Stimulated activated naive B cell treated with anti-CD40 and anti-IgM and Interleukin-4, amounts not matched to agents 10 μg/mL and 1 μg/mL and 100 μg/mL, for 72 hours (primary cell): Measurements from ENCODE around the gene KIF16B.
A peak's percentile ranks its signal among the peaks of the same experiment; 100 is the strongest.

Experiments
- ATAC-seq, 2 donors: fragments of 150-1000 bp; cut with Tn5 transposase; replicated peaks; 2 replicates each; pipeline ENCODE4 v1.10.0; 2021; ENCODE audit warnings: moderate library complexity in 1 of 2
- DNase-seq: peaks from one replicate; pipeline ENCODE4 v3.0.0; 2021
- H3K27ac Mint-ChIP-seq: one replicate; pipeline ENCODE4 v1.8.0; 2022; ENCODE audit warnings: mild to moderate bottlenecking, mixed read lengths
- H3K27me3 Mint-ChIP-seq, 2 donors: one replicate each; pipeline ENCODE4 v1.8.0; 2022; ENCODE audit warnings: mixed read lengths in 2 of 2
- H3K36me3 Mint-ChIP-seq, 2 donors: one replicate each; pipeline ENCODE4 v1.8.0; 2022; ENCODE audit warnings: mixed read lengths in 2 of 2, mild to moderate bottlenecking in 1 of 2
- H3K4me1 Mint-ChIP-seq, 2 donors: one replicate each; pipeline ENCODE4 v1.8.0; 2022; ENCODE audit warnings: mixed read lengths in 2 of 2, mild to moderate bottlenecking in 1 of 2
- H3K4me3 Mint-ChIP-seq, 2 donors: one replicate each; pipeline ENCODE4 v1.8.0; 2022; ENCODE audit warnings: mild to moderate bottlenecking in 2 of 2, mixed read lengths in 2 of 2, moderate library complexity in 1 of 2
- H3K9me3 Mint-ChIP-seq, 2 donors: one replicate each; pipeline ENCODE4 v1.8.0; 2022; ENCODE audit warnings: mixed read lengths in 2 of 2, mild to moderate bottlenecking in 1 of 2

The KIF16B gene

GRCh38 chr20:16351415-16351814 is 221.8 kb downstream of the KIF16B start:
- no peak for ATAC-seq
- H3K9me3 Mint-ChIP-seq = no peaks in the 10 kb centered on the region
- H3K27me3 Mint-ChIP-seq = no peaks in the 10 kb centered on the region
- peaks cover 4 to 10% of the 10 kb centered on the region in 2 donors for H3K36me3 Mint-ChIP-seq
- H3K4me1 Mint-ChIP-seq = peaks cover 0 to 1% of the 10 kb centered on the region in 2 donors
- H3K27ac Mint-ChIP-seq = no peak overlapping the region
- H3K4me3 Mint-ChIP-seq = no peak overlapping the region
- DNase-seq = no peak

- ATAC-seq (no peak), DNase-seq (no peak)
- peaks cover 4 to 10% of the 10 kb centered on the region in 2 donors for H3K36me3 Mint-ChIP-seq
- peak overlapping the region; percentile 65 for H3K27ac Mint-ChIP-seq
- no peak overlapping the region for H3K4me3 Mint-ChIP-seq
- H3K4me1 Mint-ChIP-seq = peaks cover 0 to 1% of the 10 kb centered on the region in 2 donors
- no peaks in the 10 kb centered on the region for H3K27me3 Mint-ChIP-seq
- no peaks in the 10 kb centered on the region for H3K9me3 Mint-ChIP-seq
Measured at GRCh38 chr20:16350465-16350864, 222.8 kb downstream of the KIF16B start.

GRCh38 chr20:16349523-16350260 is 223.6 kb downstream of the KIF16B start:
- DNase-seq = no peak

GRCh38 chr20:16346956-16347355 is 226.3 kb downstream of the KIF16B start:
- ATAC-seq = no peak
- H3K27ac Mint-ChIP-seq = no peak overlapping the region
- H3K27me3 Mint-ChIP-seq = no peaks in the 10 kb centered on the region
- DNase-seq = no peak
- peaks cover 2 to 17% of the 10 kb centered on the region in 2 donors for H3K36me3 Mint-ChIP-seq
- peaks cover 0 to 1% of the 10 kb centered on the region in 2 donors for H3K4me1 Mint-ChIP-seq
- no peak overlapping the region for H3K4me3 Mint-ChIP-seq
- H3K9me3 Mint-ChIP-seq = no peaks in the 10 kb centered on the region

More at GRCh38 chr20:16349523-16350260, 223.6 kb downstream of the KIF16B start:
- Mint-ChIP-seq H3K27ac (peak overlapping the region; percentile 65), H3K36me3 (peaks cover 4 to 14% of the 10 kb centered on the region in 2 donors), H3K4me1 (peaks cover 0 to 1% of the 10 kb centered on the region in 2 donors), H3K9me3 (no peaks in the 10 kb centered on the region), H3K27me3 (no peaks in the 10 kb centered on the region), H3K4me3 (no peak overlapping the region)
- no peak for ATAC-seq

GRCh38 chr20:16337707-16338106 is 235.5 kb downstream of the KIF16B start:
- Mint-ChIP-seq H3K4me1 (no peaks in the 10 kb centered on the region), H3K9me3 (peaks cover 6 to 9% of the 10 kb centered on the region in 2 donors), H3K4me3 (no peak overlapping the region), H3K27ac (no peak overlapping the region), H3K27me3 (no peaks in the 10 kb centered on the region), H3K36me3 (peaks cover 23 to 29% of the 10 kb centered on the region in 2 donors)
- DNase-seq = no peak
- no peak for ATAC-seq

GRCh38 chr20:16327606-16328005 is 245.6 kb downstream of the KIF16B start:
- DNase-seq = no peak
- peaks cover 13 to 17% of the 10 kb centered on the region in 2 donors for H3K9me3 Mint-ChIP-seq
- no peaks in the 10 kb centered on the region for H3K27me3 Mint-ChIP-seq
- H3K27ac Mint-ChIP-seq = no peak overlapping the region
- ATAC-seq = no peak
- H3K4me3 Mint-ChIP-seq = no peak overlapping the region
- H3K36me3 Mint-ChIP-seq = peaks cover 25 to 52% of the 10 kb centered on the region in 2 donors
- H3K4me1 Mint-ChIP-seq = peaks cover 4 to 11% of the 10 kb centered on the region in 2 donors

GRCh38 chr20:16321291-16321690 is 252.0 kb downstream of the KIF16B start:
- H3K4me3 Mint-ChIP-seq = no peak overlapping the region
- DNase-seq (no peak), ATAC-seq (no peak)
- H3K27me3 Mint-ChIP-seq = no peaks in the 10 kb centered on the region
- H3K9me3 Mint-ChIP-seq = peaks cover 22% of the 10 kb centered on the region in 2 donors
- peaks cover 15 to 24% of the 10 kb centered on the region in 2 donors for H3K4me1 Mint-ChIP-seq
- no peak overlapping the region for H3K27ac Mint-ChIP-seq
- H3K36me3 Mint-ChIP-seq = peaks cover 28 to 43% of the 10 kb centered on the region in 2 donors

GRCh38 chr20:16317445-16318362 is 255.5 kb downstream of the KIF16B start:
- H3K9me3 Mint-ChIP-seq = peaks cover 7 to 9% of the 10 kb centered on the region in 2 donors
- no peaks in the 10 kb centered on the region for H3K27me3 Mint-ChIP-seq
- DNase-seq = no peak
- H3K36me3 Mint-ChIP-seq = peaks cover 30 to 38% of the 10 kb centered on the region in 2 donors
- ATAC-seq = peak; percentile 56 to 58
- H3K4me1 Mint-ChIP-seq = peaks cover 28 to 34% of the 10 kb centered on the region in 2 donors
- peak overlapping the region; percentile 26 for H3K27ac Mint-ChIP-seq
- peak overlapping the region; percentile 20 to 52 for H3K4me3 Mint-ChIP-seq

- H3K4me1 Mint-ChIP-seq = peaks cover 28 to 34% of the 10 kb centered on the region in 2 donors
- no peak overlapping the region for H3K27ac Mint-ChIP-seq
- ATAC-seq (no peak), DNase-seq (no peak)
- peaks cover 7 to 9% of the 10 kb centered on the region in 2 donors for H3K9me3 Mint-ChIP-seq
- no peaks in the 10 kb centered on the region for H3K27me3 Mint-ChIP-seq
- H3K36me3 Mint-ChIP-seq = peaks cover 30 to 44% of the 10 kb centered on the region in 2 donors
- no peak overlapping the region for H3K4me3 Mint-ChIP-seq
Measured at GRCh38 chr20:16316513-16316912, 256.7 kb downstream of the KIF16B start.

GRCh38 chr20:16314748-16315159 is 258.5 kb downstream of the KIF16B start:
- Mint-ChIP-seq H3K4me3 (peak overlapping the region in 1 of 2 donors; percentile 23), H3K9me3 (peaks cover 7 to 9% of the 10 kb centered on the region in 2 donors), H3K27ac (peak overlapping the region; percentile 16), H3K27me3 (no peaks in the 10 kb centered on the region), H3K36me3 (peaks cover 34 to 51% of the 10 kb centered on the region in 2 donors), H3K4me1 (peaks cover 28 to 34% of the 10 kb centered on the region in 2 donors)
- DNase-seq = no peak
- peak; percentile 56 to 60 for ATAC-seq

GRCh38 chr20:16314320-16314719 is 258.9 kb downstream of the KIF16B start:
- Mint-ChIP-seq H3K36me3 (peaks cover 34 to 53% of the 10 kb centered on the region in 2 donors), H3K4me1 (peaks cover 28 to 34% of the 10 kb centered on the region in 2 donors), H3K27me3 (no peaks in the 10 kb centered on the region), H3K9me3 (peaks cover 7 to 9% of the 10 kb centered on the region in 2 donors), H3K27ac (peak overlapping the region; percentile 26), H3K4me3 (no peak overlapping the region)
- ATAC-seq = peak; percentile 69
- DNase-seq = no peak

- Mint-ChIP-seq H3K36me3 (peaks cover 34 to 53% of the 10 kb centered on the region in 2 donors), H3K9me3 (peaks cover 7 to 9% of the 10 kb centered on the region in 2 donors), H3K4me3 (no peak overlapping the region), H3K27me3 (no peaks in the 10 kb centered on the region), H3K4me1 (peaks cover 28 to 34% of the 10 kb centered on the region in 2 donors), H3K27ac (no peak overlapping the region)
- DNase-seq = no peak
- peak; percentile 56 to 62 for ATAC-seq
Measured at GRCh38 chr20:16313917-16314316, 259.3 kb downstream of the KIF16B start.

GRCh38 chr20:16312998-16313397 is 260.2 kb downstream of the KIF16B start:
- Mint-ChIP-seq H3K36me3 (peaks cover 30 to 48% of the 10 kb centered on the region in 2 donors), H3K4me3 (no peak overlapping the region), H3K9me3 (peaks cover 5% of the 10 kb centered on the region in 2 donors), H3K27me3 (no peaks in the 10 kb centered on the region), H3K27ac (no peak overlapping the region), H3K4me1 (peaks cover 24 to 28% of the 10 kb centered on the region in 2 donors)
- DNase-seq (no peak), ATAC-seq (no peak)

- peaks cover 23 to 42% of the 10 kb centered on the region in 2 donors for H3K36me3 Mint-ChIP-seq
- H3K4me3 Mint-ChIP-seq = no peak overlapping the region
- ATAC-seq = no peak
- DNase-seq = no peak
- no peaks in the 10 kb centered on the region for H3K9me3 Mint-ChIP-seq
- peaks cover 17 to 21% of the 10 kb centered on the region in 2 donors for H3K4me1 Mint-ChIP-seq
- no peak overlapping the region for H3K27ac Mint-ChIP-seq
- H3K27me3 Mint-ChIP-seq = no peaks in the 10 kb centered on the region
Measured at GRCh38 chr20:16311756-16312155, 261.5 kb downstream of the KIF16B start.
